K562 (cell line): ENCODE measurements around the gene JSRP1. TPM values are rescaled to one million over a fixed set of nuclear protein-coding genes. Genes with fewer than 3 reads are reported as not detected.

ENCODE experiments used
- BRF1 ChIP-seq: IDR thresholded peaks from 3 replicates; pipeline ENCODE4 v1.6.1; 2011; ENCODE audit warnings: borderline replicate concordance, mild to moderate bottlenecking; ENCODE audit not compliant: insufficient read length; ENCODE audit errors: extremely low read depth
- CHD1 ChIP-seq: fragments of 200-600 bp; sonication (generic); IDR thresholded peaks from one replicate; pipeline ENCODE4 v1.6.1; 2012; ENCODE audit warnings: mild to moderate bottlenecking, moderate library complexity, low read length, inconsistent platforms
- KAT8 ChIP-seq: fragments of 450-650 bp; IDR thresholded peaks from 2 replicates; pipeline ENCODE4 v1.6.1; 2016; ENCODE audit warnings: low read depth, mild to moderate bottlenecking
- PCBP1 ChIP-seq: fragments of 200-400 bp; formaldehyde crosslinking; IDR thresholded peaks from 2 replicates; pipeline ENCODE4 v1.6.1; 2018; ENCODE audit warnings: mild to moderate bottlenecking, low read depth, low read length; ENCODE audit not compliant: poor library complexity, severe bottlenecking
- PHF20 ChIP-seq: fragments of 450-650 bp; IDR thresholded peaks from 2 replicates; pipeline ENCODE4 v1.6.1; 2018; ENCODE audit not compliant: partially characterized antibody
- PHF8 ChIP-seq: fragments of 200-600 bp; sonication (generic); IDR thresholded peaks from 2 replicates; pipeline ENCODE4 v1.6.1; 2012; ENCODE audit warnings: mixed run types, mild to moderate bottlenecking, inconsistent platforms, low read length, moderate library complexity, borderline replicate concordance
- PHTF2 ChIP-seq: fragments of 250-450 bp; sonication (Bioruptor Pico); IDR thresholded peaks from 2 replicates; pipeline ENCODE4 v1.5.0; 2021; ENCODE audit warnings: mild to moderate bottlenecking
- RBM14 ChIP-seq: fragments of 200-400 bp; formaldehyde crosslinking; IDR thresholded peaks from 2 replicates; pipeline ENCODE4 v1.6.1; 2018; ENCODE audit warnings: low read depth, mild to moderate bottlenecking, low read length, moderate library complexity, borderline replicate concordance; ENCODE audit not compliant: insufficient read depth
- SAP30 ChIP-seq: fragments of 200-600 bp; sonication (generic); IDR thresholded peaks from 2 replicates; pipeline ENCODE4 v1.6.1; 2012; ENCODE audit warnings: borderline replicate concordance, low read depth, mild to moderate bottlenecking, moderate library complexity, low read length, control low read depth, inconsistent platforms; ENCODE audit not compliant: insufficient read depth, poor library complexity, severe bottlenecking
- SMAD2 ChIP-seq: fragments of 150-350 bp; IDR thresholded peaks from 2 replicates; pipeline ENCODE4 v1.6.1; 2014; ENCODE audit warnings: low read depth, mild to moderate bottlenecking, low read length
- TEAD4 ChIP-seq, 2 experiments: sonication (generic) in 1 of 2; formaldehyde crosslinking in 1 of 2; IDR thresholded peaks; 2 replicates each; pipeline versions ENCODE4 v1.6.1 to v1.8.0; 2012 to 2022; ENCODE audit warnings: borderline replicate concordance in 1 of 2, inconsistent platforms in 1 of 2, low read length in 1 of 2, mild to moderate bottlenecking in 1 of 2, missing genetic modification reagents in 1 of 2
- U2AF1 ChIP-seq: fragments of 200-400 bp; formaldehyde crosslinking; optimal IDR thresholded peaks from 2 replicates; pipeline ENCODE3; 2017; ENCODE audit warnings: mild to moderate bottlenecking, low read depth, low read length, moderate library complexity
- ZNF76 ChIP-seq: fragments of 250-450 bp; sonication (Bioruptor Pico); IDR thresholded peaks from 2 replicates; pipeline ENCODE4 v1.4.0; 2020; ENCODE audit warnings: mild to moderate bottlenecking, moderate library complexity, borderline replicate concordance
- ZNF764 ChIP-seq: fragments of 250-450 bp; sonication (Bioruptor Pico); IDR thresholded peaks from 2 replicates; pipeline ENCODE4 v1.4.0; 2020; ENCODE audit warnings: low read depth, mild to moderate bottlenecking, moderate library complexity
- polyA plus RNA-seq, 8 experiments: library from polyadenylated mRNA; depleted of rRNA in 4 of 8; stranded (reverse) in 5 of 8; unstranded in 3 of 8; fragments of >200 nt; fragmentation: Nextera tagmentation in 2 of 8; fragmentation: Illumina TruSeq in 1 of 8; extraction: Ambion mirVana in 2 of 8; extraction: Trizol in 1 of 8; gene quantifications; 2 replicates each; pipeline versions ENCODE4 v1.2.1 to v1.2.3, GENCODE V29; 2011 to 2014; ENCODE audit warnings: inconsistent platforms in 1 of 8, missing spikeins in 1 of 8
- total RNA-seq, 7 experiments: library from RNA; depleted of rRNA in 6 of 7; stranded (reverse); fragments of >200 nt in 6 of 7; fragmentation: Illumina TruSeq in 2 of 7; extraction: Trizol in 2 of 7; gene quantifications; 2 replicates each; pipeline versions ENCODE4 v1.2.1 to v1.2.3, GENCODE V29; 2011 to 2021; ENCODE audit warnings: low replicate concordance in 1 of 7
- TF ChIP-seq, protein P1 (sequence below), 2 experiments: fragments of 450-650 bp in 1 of 2; sonication (generic) in 1 of 2; formaldehyde crosslinking in 1 of 2; IDR thresholded peaks in 1 of 2; conservative IDR thresholded peaks in 1 of 2; 2 replicates each; pipeline versions ENCODE4 v1.6.1 to v1.8.1; 2016 to 2023; ENCODE audit warnings: mild to moderate bottlenecking in 2 of 2, moderate library complexity in 2 of 2, inconsistent platforms in 1 of 2, missing genetic modification reagents in 1 of 2
- TF ChIP-seq, protein P2 (sequence below): sonication (generic); formaldehyde crosslinking; IDR thresholded peaks from 2 replicates; pipeline ENCODE4 v1.8.0; 2022; ENCODE audit warnings: mild to moderate bottlenecking, missing genetic modification reagents
- TF ChIP-seq, protein P3 (sequence below), 2 experiments: fragments of 200-800 bp in 1 of 2; sonication (Bioruptor generic) in 1 of 2; sonication (generic) in 1 of 2; formaldehyde crosslinking in 1 of 2; IDR thresholded peaks in 1 of 2; conservative IDR thresholded peaks in 1 of 2; 2 replicates each; pipeline versions ENCODE4 v1.5.0 to v1.6.1; 2016 to 2020; ENCODE audit warnings: missing compliant biosample characterization in 1 of 2, missing genetic modification characterization in 1 of 2, missing genetic modification reagents in 1 of 2

The JSRP1 gene
- total and polyA plus RNA-seq, 9 of the 15 experiments (the other 6 are each of a cell fraction or from before 2014, with no cell fraction given) = 0.08 to 1.2 (median 0.51) TPM; not detected in 4

DNA sequence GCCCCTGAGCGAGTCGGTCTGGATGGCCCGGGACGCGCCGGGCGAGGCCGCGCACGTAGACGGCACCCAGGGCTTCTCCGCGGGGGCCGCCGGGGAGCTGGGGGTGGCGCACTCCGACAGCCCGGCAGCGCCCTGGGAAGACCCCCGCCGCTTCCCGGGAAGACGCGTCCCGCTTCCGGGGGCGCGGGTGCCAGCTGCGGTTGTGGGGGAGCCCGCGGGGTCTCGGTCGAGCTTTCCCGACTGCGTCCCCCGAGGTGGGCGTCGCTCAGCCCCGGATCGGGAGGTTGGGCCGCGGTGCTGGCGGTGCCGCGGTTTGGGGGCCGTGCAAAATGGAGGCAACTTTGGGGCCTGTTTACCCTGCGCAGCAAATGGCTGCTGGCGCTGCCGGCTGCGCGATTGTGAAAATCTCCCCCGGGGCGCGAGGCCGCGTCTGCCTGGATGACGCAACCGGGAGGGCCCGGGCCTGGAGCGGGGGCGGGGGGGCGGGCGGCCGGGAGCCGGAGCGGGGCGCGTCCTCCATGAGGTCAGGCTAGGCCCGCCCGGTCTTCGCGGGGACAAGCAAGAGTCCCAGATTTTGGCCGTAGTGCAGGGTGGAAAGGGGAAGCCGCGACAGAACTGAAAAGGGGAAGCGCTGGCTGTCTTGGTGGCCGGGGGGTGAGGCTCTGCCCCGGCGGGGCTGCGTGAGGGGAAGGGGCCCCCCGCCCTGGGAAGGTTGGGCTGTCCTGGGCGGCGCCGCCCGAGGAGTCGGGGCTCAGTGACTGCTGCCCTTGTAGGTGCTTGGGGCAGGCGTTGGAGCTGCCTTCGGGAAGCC lies 14.4 kb upstream of the JSRP1 start (continued):
- 0 out of 2 replicates have a peak, but pooled peaks have one; percentile 65 for TF ChIP-seq RBM14
- 0 out of 2 replicates have a peak, but pooled peaks have one; percentile 28 for TF ChIP-seq ZNF76
- TF ChIP-seq, protein P1, sequence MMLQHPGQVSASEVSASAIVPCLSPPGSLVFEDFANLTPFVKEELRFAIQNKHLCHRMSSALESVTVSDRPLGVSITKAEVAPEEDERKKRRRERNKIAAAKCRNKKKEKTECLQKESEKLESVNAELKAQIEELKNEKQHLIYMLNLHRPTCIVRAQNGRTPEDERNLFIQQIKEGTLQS (IDR thresholded peaks at IDR 0.05) = peak; percentile 89
- TF ChIP-seq, protein P1 (CRISPR knock-in tag; conservative IDR thresholded peaks at IDR 0.05) = no peak
- TF ChIP-seq PHTF2 (CRISPR knock-in tag) = 0 out of 2 replicates have a peak, but pooled peaks have one; percentile 76
- no peak for TF ChIP-seq SMAD2
- TF ChIP-seq, protein P2, sequence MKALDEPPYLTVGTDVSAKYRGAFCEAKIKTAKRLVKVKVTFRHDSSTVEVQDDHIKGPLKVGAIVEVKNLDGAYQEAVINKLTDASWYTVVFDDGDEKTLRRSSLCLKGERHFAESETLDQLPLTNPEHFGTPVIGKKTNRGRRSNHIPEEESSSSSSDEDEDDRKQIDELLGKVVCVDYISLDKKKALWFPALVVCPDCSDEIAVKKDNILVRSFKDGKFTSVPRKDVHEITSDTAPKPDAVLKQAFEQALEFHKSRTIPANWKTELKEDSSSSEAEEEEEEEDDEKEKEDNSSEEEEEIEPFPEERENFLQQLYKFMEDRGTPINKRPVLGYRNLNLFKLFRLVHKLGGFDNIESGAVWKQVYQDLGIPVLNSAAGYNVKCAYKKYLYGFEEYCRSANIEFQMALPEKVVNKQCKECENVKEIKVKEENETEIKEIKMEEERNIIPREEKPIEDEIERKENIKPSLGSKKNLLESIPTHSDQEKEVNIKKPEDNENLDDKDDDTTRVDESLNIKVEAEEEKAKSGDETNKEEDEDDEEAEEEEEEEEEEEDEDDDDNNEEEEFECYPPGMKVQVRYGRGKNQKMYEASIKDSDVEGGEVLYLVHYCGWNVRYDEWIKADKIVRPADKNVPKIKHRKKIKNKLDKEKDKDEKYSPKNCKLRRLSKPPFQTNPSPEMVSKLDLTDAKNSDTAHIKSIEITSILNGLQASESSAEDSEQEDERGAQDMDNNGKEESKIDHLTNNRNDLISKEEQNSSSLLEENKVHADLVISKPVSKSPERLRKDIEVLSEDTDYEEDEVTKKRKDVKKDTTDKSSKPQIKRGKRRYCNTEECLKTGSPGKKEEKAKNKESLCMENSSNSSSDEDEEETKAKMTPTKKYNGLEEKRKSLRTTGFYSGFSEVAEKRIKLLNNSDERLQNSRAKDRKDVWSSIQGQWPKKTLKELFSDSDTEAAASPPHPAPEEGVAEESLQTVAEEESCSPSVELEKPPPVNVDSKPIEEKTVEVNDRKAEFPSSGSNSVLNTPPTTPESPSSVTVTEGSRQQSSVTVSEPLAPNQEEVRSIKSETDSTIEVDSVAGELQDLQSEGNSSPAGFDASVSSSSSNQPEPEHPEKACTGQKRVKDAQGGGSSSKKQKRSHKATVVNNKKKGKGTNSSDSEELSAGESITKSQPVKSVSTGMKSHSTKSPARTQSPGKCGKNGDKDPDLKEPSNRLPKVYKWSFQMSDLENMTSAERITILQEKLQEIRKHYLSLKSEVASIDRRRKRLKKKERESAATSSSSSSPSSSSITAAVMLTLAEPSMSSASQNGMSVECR = peak; percentile 48; the same call in 1 of the 2 replicates
- TF ChIP-seq, protein P3, sequence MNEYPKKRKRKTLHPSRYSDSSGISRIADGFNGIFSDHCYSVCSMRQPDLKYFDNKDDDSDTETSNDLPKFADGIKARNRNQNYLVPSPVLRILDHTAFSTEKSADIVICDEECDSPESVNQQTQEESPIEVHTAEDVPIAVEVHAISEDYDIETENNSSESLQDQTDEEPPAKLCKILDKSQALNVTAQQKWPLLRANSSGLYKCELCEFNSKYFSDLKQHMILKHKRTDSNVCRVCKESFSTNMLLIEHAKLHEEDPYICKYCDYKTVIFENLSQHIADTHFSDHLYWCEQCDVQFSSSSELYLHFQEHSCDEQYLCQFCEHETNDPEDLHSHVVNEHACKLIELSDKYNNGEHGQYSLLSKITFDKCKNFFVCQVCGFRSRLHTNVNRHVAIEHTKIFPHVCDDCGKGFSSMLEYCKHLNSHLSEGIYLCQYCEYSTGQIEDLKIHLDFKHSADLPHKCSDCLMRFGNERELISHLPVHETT (CRISPR knock-in tag; conservative IDR thresholded peaks at IDR 0.05 in 1 of 2, IDR thresholded peaks at IDR 0.05 in 1 of 2) = peak in 1 of 2 experiments; percentile 90; a peak in 2 of 4 replicates
- peak; percentile 95 for TF ChIP-seq U2AF1
- TF ChIP-seq TEAD4 (IDR thresholded peaks at IDR 0.05; ENCODE audit: low read length) = peak; percentile 64; the same call in 1 of the 2 replicates
- TF ChIP-seq TEAD4 (CRISPR knock-in tag; IDR thresholded peaks at IDR 0.05; ENCODE audit: borderline replicate concordance) = no peak
- TF ChIP-seq CHD1 = peak; percentile 64
- TF ChIP-seq ZNF764 (CRISPR knock-in tag) = no peak
- TF ChIP-seq PHF8 = peak; percentile 30; the same call in 1 of the 2 replicates
- peak; percentile 32 for TF ChIP-seq SAP30
- peak; percentile 51; the same call in 1 of the 2 replicates for TF ChIP-seq KAT8
- TF ChIP-seq BRF1 = no peak
- no peak for TF ChIP-seq PHF20
- TF ChIP-seq PCBP1 = peak; percentile 83
